Measurements from ENCODE around the gene MT2A.

DNA sequence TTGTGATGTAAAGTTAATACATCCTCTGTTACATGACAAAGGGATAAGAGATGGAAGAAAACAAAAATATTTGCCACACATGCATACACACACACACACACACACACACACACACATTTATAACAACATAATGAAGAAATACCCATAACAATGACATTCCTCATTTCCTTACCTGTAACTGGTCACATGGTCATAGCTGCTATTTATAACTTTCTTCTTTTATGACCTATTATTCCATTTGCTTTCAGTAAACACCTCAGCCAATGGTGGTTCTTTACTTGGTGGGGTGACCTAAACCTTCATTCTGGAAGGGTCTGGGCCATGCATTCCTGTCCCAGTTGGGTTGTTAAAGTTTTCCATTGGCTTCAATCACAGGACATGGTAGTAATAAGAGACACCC is 5.3 kb downstream of the MT2A start:
- TF ChIP-seq, protein P1, sequence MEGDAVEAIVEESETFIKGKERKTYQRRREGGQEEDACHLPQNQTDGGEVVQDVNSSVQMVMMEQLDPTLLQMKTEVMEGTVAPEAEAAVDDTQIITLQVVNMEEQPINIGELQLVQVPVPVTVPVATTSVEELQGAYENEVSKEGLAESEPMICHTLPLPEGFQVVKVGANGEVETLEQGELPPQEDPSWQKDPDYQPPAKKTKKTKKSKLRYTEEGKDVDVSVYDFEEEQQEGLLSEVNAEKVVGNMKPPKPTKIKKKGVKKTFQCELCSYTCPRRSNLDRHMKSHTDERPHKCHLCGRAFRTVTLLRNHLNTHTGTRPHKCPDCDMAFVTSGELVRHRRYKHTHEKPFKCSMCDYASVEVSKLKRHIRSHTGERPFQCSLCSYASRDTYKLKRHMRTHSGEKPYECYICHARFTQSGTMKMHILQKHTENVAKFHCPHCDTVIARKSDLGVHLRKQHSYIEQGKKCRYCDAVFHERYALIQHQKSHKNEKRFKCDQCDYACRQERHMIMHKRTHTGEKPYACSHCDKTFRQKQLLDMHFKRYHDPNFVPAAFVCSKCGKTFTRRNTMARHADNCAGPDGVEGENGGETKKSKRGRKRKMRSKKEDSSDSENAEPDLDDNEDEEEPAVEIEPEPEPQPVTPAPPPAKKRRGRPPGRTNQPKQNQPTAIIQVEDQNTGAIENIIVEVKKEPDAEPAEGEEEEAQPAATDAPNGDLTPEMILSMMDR (conservative IDR thresholded peaks at IDR 0.05; ENCODE audit: low read depth, low read length): no peak
- no peak for TF ChIP-seq EZH2 (IDR thresholded peaks at IDR 0.05; ENCODE audit: low read length, unreplicated experiment)
